Neural cell (in vitro differentiated cells): ENCODE measurements around the gene DBP. TPM values are rescaled to one million over a fixed set of nuclear protein-coding genes. Genes with fewer than 3 reads are reported as not detected.

Source experiments
- H2AFZ ChIP-seq: fragments of 200-600, 300-800 bp; sonication (generic), shearing (Covaris generic); 2 replicates; pipeline ENCODE4 v1.6.0; 2014; ENCODE audit warnings: low read depth, mild to moderate bottlenecking, antibody characterized with exemption, low read length, moderate library complexity
- H3F3A ChIP-seq: fragments of 200-600 bp; shearing (Covaris generic); 2 replicates; pipeline ENCODE4 v1.6.1; 2016; ENCODE audit warnings: mild to moderate bottlenecking, moderate library complexity, mixed read lengths, antibody characterized with exemption, low read length; ENCODE audit not compliant: insufficient read depth, poor library complexity, severe bottlenecking
- H3K27ac ChIP-seq: fragments of 200-600, 300-800 bp; sonication (generic), shearing (Covaris generic); 2 replicates; pipeline ENCODE4 v1.5.1; 2014; ENCODE audit warnings: mild to moderate bottlenecking, low read length, moderate library complexity
- H3K27me3 ChIP-seq: fragments of 300-800, 200-600 bp; sonication (generic), shearing (Covaris generic); 2 replicates; pipeline ENCODE4 v1.6.0; 2014; ENCODE audit warnings: mild to moderate bottlenecking, low read depth, low read length, moderate library complexity; ENCODE audit not compliant: insufficient read depth
- H3K36me3 ChIP-seq: fragments of 300-800, 200-600 bp; sonication (generic), shearing (Covaris generic); 2 replicates; pipeline ENCODE4 v1.5.1; 2014; ENCODE audit warnings: mild to moderate bottlenecking, antibody characterized with exemption, low read length, moderate library complexity; ENCODE audit not compliant: insufficient read depth
- H3K4me2 ChIP-seq: fragments of 300-800, 200-600 bp; sonication (generic), shearing (Covaris generic); 2 replicates; pipeline ENCODE4 v1.6.0; 2014; ENCODE audit warnings: mild to moderate bottlenecking, low read length
- H3K4me3 ChIP-seq: fragments of 300-800, 200-600 bp; sonication (generic), shearing (Covaris generic); 2 replicates; pipeline ENCODE4 v1.5.1; 2014; ENCODE audit warnings: mild to moderate bottlenecking, low read length, moderate library complexity
- H3K79me2 ChIP-seq: fragments of 200-600 bp; shearing (Covaris generic); replicated peaks from 2 replicates; pipeline ENCODE4 v1.6.0; 2014; ENCODE audit warnings: mild to moderate bottlenecking, low read length, moderate library complexity; ENCODE audit not compliant: insufficient read depth
- H3K9ac ChIP-seq: fragments of 300-800, 200-600 bp; sonication (generic), shearing (Covaris generic); 2 replicates; pipeline ENCODE4 v1.6.1; 2016; ENCODE audit warnings: mild to moderate bottlenecking, low read length, mixed read lengths
- H3K9me2 ChIP-seq: fragments of 200-600 bp; shearing (Covaris generic); 2 replicates; pipeline ENCODE4 v1.6.1; 2016; ENCODE audit warnings: mild to moderate bottlenecking, low read length, mixed read lengths; ENCODE audit not compliant: insufficient read depth
- H3K9me3 ChIP-seq: fragments of 200-600, 300-800 bp; sonication (generic), shearing (Covaris generic); 2 replicates; pipeline ENCODE4 v1.6.1; 2016; ENCODE audit warnings: mild to moderate bottlenecking, mixed run types, low read length, moderate library complexity, mixed read lengths
- H4K20me1 ChIP-seq: fragments of 200-600 bp; shearing (Covaris generic); 2 replicates; pipeline ENCODE4 v1.6.1; 2016; ENCODE audit warnings: mild to moderate bottlenecking, mixed run types; ENCODE audit not compliant: insufficient read depth
- CTCF ChIP-seq: fragments of 450-650 bp; IDR thresholded peaks from 2 replicates; pipeline ENCODE4 v1.5.1; 2014; ENCODE audit warnings: antibody characterized with exemption, mild to moderate bottlenecking, moderate library complexity; ENCODE audit not compliant: poor library complexity, severe bottlenecking
- EP300 ChIP-seq: fragments of 450-650 bp; conservative IDR thresholded peaks from 2 replicates; pipeline ENCODE4 v1.6.1; 2014; ENCODE audit warnings: antibody characterized with exemption, mild to moderate bottlenecking, moderate library complexity; ENCODE audit not compliant: poor library complexity, severe bottlenecking
- EZH2 ChIP-seq: fragments of 200-600, 300-800 bp; shearing (Covaris generic), sonication (generic); IDR thresholded peaks from 2 replicates; pipeline ENCODE4 v1.6.1; 2014; ENCODE audit warnings: antibody characterized with exemption, low read length, borderline replicate concordance, mild to moderate bottlenecking; ENCODE audit not compliant: insufficient read depth, poor library complexity, severe bottlenecking
- MXI1 ChIP-seq: fragments of 450-650 bp; conservative IDR thresholded peaks from 2 replicates; pipeline ENCODE4 v1.6.1; 2014; ENCODE audit warnings: antibody characterized with exemption, mild to moderate bottlenecking; ENCODE audit not compliant: poor library complexity, severe bottlenecking
- POLR2AphosphoS5 ChIP-seq: IDR thresholded peaks from 2 replicates; pipeline ENCODE4 v1.6.1; 2012
- RAD21 ChIP-seq: fragments of 450-650 bp; conservative IDR thresholded peaks from 2 replicates; pipeline ENCODE4 v1.6.1; 2014; ENCODE audit warnings: antibody characterized with exemption, mild to moderate bottlenecking, moderate library complexity
- REST ChIP-seq: IDR thresholded peaks from 2 replicates; pipeline ENCODE4 v1.6.1; 2012; ENCODE audit warnings: borderline replicate concordance
- TAF1 ChIP-seq: IDR thresholded peaks from 2 replicates; pipeline ENCODE4 v1.6.1; 2012; ENCODE audit warnings: low read depth
- polyA plus RNA-seq: library from polyadenylated mRNA; depleted of rRNA; stranded (reverse); fragments of >200 nt; gene quantifications from 2 replicates; pipeline ENCODE4 v1.2.3, GENCODE V29; 2014

The DBP gene
- polyA plus RNA-seq, 1 donor from 2014 or later, result 3.6 TPM

GRCh38 chr19:48641850-48642249, 4.7 kb upstream of the DBP start:
- Histone ChIP-seq H2AFZ (no peak overlapping the region), H4K20me1 (no peaks in the 10 kb centered on the region), H3K79me2 (no peaks in the 10 kb centered on the region), H3F3A (peaks cover 8% of the 10 kb centered on the region), H3K9me2 (no peaks in the 10 kb centered on the region), H3K4me2 (no peak overlapping the region), H3K36me3 (no peaks in the 10 kb centered on the region), H3K27me3 (no peaks in the 10 kb centered on the region), H3K27ac (no peak overlapping the region), H3K9me3 (no peaks in the 10 kb centered on the region), H3K9ac (no peak overlapping the region), H3K4me3 (no peak overlapping the region)
- no peak for TF ChIP-seq MXI1
- no peak for TF ChIP-seq REST
- TF ChIP-seq EZH2, result no peak
- TF ChIP-seq CTCF, result no peak
- TF ChIP-seq RAD21, result no peak
- TF ChIP-seq POLR2AphosphoS5, result no peak
- TF ChIP-seq TAF1, result no peak

- H4K20me1 ChIP-seq, result no peaks in the 10 kb centered on the region
- no peak overlapping the region for H3K9ac ChIP-seq
- H3K79me2 ChIP-seq, result no peaks in the 10 kb centered on the region
- H3K9me2 ChIP-seq, result no peaks in the 10 kb centered on the region
- H3F3A ChIP-seq, result peaks cover 8% of the 10 kb centered on the region
- no peak overlapping the region for H3K4me3 ChIP-seq
- no peak overlapping the region for H3K27ac ChIP-seq
- no peaks in the 10 kb centered on the region for H3K27me3 ChIP-seq
- H3K36me3 ChIP-seq, result no peaks in the 10 kb centered on the region
- H3K9me3 ChIP-seq, result no peaks in the 10 kb centered on the region
- TF ChIP-seq RAD21 (no peak), EP300 (no peak), TAF1 (no peak), MXI1 (no peak)
- no peak overlapping the region for H3K4me2 ChIP-seq
- H2AFZ ChIP-seq, result no peak overlapping the region
Measured at GRCh38 chr19:48639483-48640375, 2.5 kb upstream of the DBP start.
